GM19043 (cell line): ENCODE data around the gene AQP6.

ENCODE experiments used
- ATAC-seq: cut with Tn5 transposase; IDR thresholded peaks from one replicate; pipeline ENCODE4 v1.9.1; 2021; ENCODE audit warnings: low read depth; ENCODE audit not compliant: unreplicated experiment

The AQP6 gene

GRCh38 chr12:49972641-49973360 lies at the start of gene AQP6:
AQP6 (plus strand) TSS chr12:49972947; CDS start chr12:49973174, 227 bp downstream.
- ATAC-seq, result no peak

- no peak for ATAC-seq
Observed at GRCh38 chr12:49923035-49923644, 49.6 kb upstream of the AQP6 start.

- no peak for ATAC-seq
Observed at GRCh38 chr12:49923880-49924556, 48.7 kb upstream of the AQP6 start.

GRCh38 chr12:49924628-49925246 lies 48.0 kb upstream of the AQP6 start:
- ATAC-seq, result no peak

GRCh38 chr12:49925433-49926204 lies 47.1 kb upstream of the AQP6 start:
- no peak for ATAC-seq

- ATAC-seq, result no peak
Observed at GRCh38 chr12:49928471-49928870, 44.3 kb upstream of the AQP6 start.

GRCh38 chr12:49929581-49929980 lies 43.2 kb upstream of the AQP6 start:
- ATAC-seq, result no peak

- no peak for ATAC-seq
Observed at GRCh38 chr12:49930515-49931288, 42.0 kb upstream of the AQP6 start.

GRCh38 chr12:49932023-49932422 lies 40.7 kb upstream of the AQP6 start:
- ATAC-seq, result no peak

GRCh38 chr12:49932533-49933130 lies 40.1 kb upstream of the AQP6 start:
- no peak for ATAC-seq

- no peak for ATAC-seq
Observed at GRCh38 chr12:49933796-49934195, 39.0 kb upstream of the AQP6 start.

GRCh38 chr12:49934505-49934904 lies 38.2 kb upstream of the AQP6 start:
- no peak for ATAC-seq

GRCh38 chr12:49936925-49937324 lies 35.8 kb upstream of the AQP6 start:
- ATAC-seq, result no peak

GRCh38 chr12:49937639-49938300 lies 35.0 kb upstream of the AQP6 start:
- no peak for ATAC-seq

GRCh38 chr12:49939307-49939706 lies 33.4 kb upstream of the AQP6 start:
- ATAC-seq, result no peak

GRCh38 chr12:49939707-49940106 lies 33.0 kb upstream of the AQP6 start:
- ATAC-seq, result no peak

GRCh38 chr12:49941556-49942511 lies 30.9 kb upstream of the AQP6 start:
- no peak for ATAC-seq

- ATAC-seq, result no peak
Observed at GRCh38 chr12:49942512-49942893, 30.2 kb upstream of the AQP6 start.
